AG04449 (cell line): ENCODE measurements around the gene PRDM16.

Source experiments
- CTCF ChIA-PET: fragments of 350-600 bp; formaldehyde crosslinking; extraction: SDS; loops from one replicate; lab custom pipeline; 2021; ENCODE audit warnings: antibody characterized with exemption; lab: Yijun Ruan, JAX
- POLR2A ChIA-PET: fragments of 400-600, 350-600 bp; formaldehyde crosslinking; extraction: SDS; loops from one replicate; lab custom pipeline; 2020; ENCODE audit warnings: antibody characterized with exemption, inconsistent platforms; lab: Yijun Ruan, JAX
- DNase-seq: peaks from one replicate; pipeline ENCODE4 v3.0.0-alpha.2; 2010; ENCODE audit warnings: low read depth, low spot score
- H3K4me3 ChIP-seq: 2 replicates; pipeline ENCODE4 v1.5.1; 2011; ENCODE audit warnings: low read depth, mild to moderate bottlenecking, control low read depth, low read length
- TF ChIP-seq, protein P1 (sequence below): IDR thresholded peaks from one replicate; pipeline ENCODE4 v1.5.1; 2011; ENCODE audit warnings: mild to moderate bottlenecking, moderate library complexity, low read length, control low read depth, inconsistent platforms; ENCODE audit not compliant: insufficient read depth; ENCODE audit errors: missing control alignments

The PRDM16 gene

DNA sequence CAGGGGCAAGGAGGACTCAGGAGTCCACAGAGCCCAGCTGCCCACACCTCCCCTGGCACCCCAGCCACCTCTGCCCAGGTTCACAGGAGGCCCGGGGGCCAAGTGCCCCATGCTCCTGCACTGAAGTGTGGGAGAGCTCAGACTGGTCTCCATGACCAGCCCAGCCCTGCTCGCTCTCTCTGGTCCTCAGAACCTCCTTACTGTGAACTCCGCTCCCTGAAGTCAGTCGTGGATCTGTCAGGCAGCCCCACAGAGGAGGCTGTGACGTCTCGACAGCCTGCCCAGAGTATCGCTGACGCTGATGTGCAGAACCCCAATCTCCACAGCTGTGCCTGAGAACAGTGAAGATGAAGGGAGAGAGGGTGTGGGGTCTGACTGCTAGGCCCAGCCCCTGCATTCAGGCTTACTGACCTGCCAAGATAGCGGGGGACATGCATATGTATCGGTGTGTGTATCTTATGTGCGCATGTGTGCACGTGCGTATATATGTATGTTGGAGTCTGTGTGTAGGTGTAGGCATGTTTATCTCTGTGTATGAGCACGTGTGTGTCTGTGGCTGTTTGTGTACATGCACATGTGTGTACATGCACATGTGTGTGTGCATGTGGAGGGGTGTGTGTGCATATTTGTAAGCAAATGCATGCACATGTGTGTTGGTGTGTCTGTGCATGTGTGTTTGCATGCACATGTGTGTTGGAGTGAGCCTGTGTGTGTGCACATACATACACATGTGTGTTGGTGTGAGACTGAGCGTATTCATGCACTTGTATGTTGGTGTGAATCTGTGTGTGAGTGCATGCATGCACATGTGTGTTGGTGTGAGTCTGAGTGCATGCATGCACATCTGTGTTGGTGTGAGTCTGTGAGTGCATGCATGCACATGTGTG is 267.0 kb downstream of the PRDM16 start:
- DNase-seq = no peak
- TF ChIP-seq, protein P1, sequence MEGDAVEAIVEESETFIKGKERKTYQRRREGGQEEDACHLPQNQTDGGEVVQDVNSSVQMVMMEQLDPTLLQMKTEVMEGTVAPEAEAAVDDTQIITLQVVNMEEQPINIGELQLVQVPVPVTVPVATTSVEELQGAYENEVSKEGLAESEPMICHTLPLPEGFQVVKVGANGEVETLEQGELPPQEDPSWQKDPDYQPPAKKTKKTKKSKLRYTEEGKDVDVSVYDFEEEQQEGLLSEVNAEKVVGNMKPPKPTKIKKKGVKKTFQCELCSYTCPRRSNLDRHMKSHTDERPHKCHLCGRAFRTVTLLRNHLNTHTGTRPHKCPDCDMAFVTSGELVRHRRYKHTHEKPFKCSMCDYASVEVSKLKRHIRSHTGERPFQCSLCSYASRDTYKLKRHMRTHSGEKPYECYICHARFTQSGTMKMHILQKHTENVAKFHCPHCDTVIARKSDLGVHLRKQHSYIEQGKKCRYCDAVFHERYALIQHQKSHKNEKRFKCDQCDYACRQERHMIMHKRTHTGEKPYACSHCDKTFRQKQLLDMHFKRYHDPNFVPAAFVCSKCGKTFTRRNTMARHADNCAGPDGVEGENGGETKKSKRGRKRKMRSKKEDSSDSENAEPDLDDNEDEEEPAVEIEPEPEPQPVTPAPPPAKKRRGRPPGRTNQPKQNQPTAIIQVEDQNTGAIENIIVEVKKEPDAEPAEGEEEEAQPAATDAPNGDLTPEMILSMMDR = no peak
- POLR2A ChIA-PET = no interaction called here
- CTCF ChIA-PET = no interaction called here
- H3K4me3 ChIP-seq = no peak overlapping the region

GRCh38 chr1:3336641-3337630 is 267.9 kb downstream of the PRDM16 start:
- TF ChIP-seq, protein P1 = no peak
- ChIA-PET POLR2A (no interaction called here), CTCF (no interaction called here)
- no peak for DNase-seq
- H3K4me3 ChIP-seq = no peak overlapping the region

DNA sequence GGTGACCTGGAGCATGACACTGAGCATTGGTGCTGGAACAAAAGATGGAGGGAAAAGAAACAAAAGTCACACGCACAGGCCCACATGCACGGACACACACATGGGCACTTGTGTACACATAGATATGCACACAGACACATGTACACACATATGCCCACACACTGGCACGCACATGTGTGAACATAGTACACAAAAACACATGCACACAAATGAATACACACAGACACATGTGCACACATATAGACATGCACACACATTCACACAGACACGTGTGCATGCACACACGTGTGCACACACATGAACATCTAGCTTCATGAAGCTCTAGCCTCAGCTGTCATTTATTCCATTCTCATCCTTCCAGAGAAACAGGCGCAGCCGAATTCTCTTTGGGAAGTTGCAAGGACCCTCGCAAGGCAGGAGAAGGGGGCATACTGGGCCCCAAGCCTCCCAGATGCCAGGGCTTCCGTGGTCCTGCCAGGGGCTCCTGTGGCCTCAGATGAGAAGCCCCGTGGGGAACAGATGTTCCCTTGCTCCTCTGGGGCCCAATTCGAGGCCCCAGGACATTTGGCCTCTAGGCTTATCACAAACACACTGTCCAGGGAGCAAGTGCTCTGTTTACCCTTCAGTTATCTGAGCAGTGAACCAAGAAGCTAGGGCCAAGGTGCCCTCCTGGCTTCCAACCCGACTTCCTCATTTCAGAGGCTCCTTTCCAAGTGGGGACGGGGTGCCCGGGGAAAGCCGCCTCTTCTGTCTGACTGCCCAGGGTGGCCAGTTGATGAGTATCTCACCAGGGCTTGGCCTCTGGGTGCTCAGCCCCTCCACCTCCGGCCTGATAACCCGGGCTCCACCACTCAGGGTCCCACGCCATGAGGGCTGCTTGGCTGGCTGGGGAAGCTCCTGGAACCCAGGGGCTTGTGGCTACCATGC is 269.1 kb downstream of the PRDM16 start:
- CTCF ChIA-PET = no interaction called here
- H3K4me3 ChIP-seq = no peak overlapping the region
- no peak for DNase-seq
- POLR2A ChIA-PET = no interaction called here
- TF ChIP-seq, protein P1 = no peak

- CTCF ChIA-PET = no interaction called here
- TF ChIP-seq, protein P1 = no peak
- H3K4me3 ChIP-seq = no peak overlapping the region
- no peak for DNase-seq
- POLR2A ChIA-PET = no interaction called here
Observed at GRCh38 chr1:3338725-3339070, 269.7 kb downstream of the PRDM16 start.

DNA sequence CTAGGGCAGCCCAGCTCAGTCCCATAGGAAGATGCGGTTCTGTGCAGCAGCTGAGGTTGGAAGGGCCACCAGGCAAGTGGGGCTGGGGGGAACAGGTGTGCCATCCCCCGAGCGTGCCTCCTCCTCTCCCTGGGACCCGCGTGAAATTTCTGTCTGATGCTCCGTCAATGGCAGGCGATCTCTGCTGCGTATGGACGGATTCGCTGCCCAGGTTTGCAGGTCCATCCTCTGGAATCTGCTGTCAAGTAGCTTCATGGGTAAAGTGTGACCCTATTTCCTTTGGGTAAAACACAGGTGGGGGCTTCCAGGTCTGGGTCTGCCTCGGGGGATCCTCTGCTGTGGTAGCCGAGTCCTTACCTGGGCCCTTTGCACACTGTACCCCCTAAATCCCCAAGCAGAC is 270.9 kb downstream of the PRDM16 start:
- TF ChIP-seq, protein P1 = no peak
- ChIA-PET CTCF (no interaction called here), POLR2A (no interaction called here)
- DNase-seq = no peak
- H3K4me3 ChIP-seq = no peak overlapping the region
